Stomach (tissue), 9 donors: ENCODE results near the gene NIM1K. TPM values are rescaled to one million over a fixed set of nuclear protein-coding genes. Genes with fewer than 3 reads are reported as not detected.

Experiments used
- DNase-seq, 2 donors: peaks; one replicate each; pipeline versions ENCODE4 v3.0.0 to v3.0.0-alpha.2; 2013 to 2019
- H3K27ac ChIP-seq, 5 donors: fragments of 200-600 bp in 4 of 5; sonication (generic) in 4 of 5; one replicate each; pipeline ENCODE4 v1.5.1; 2013 to 2019; ENCODE audit warnings: mild to moderate bottlenecking in 1 of 5, moderate library complexity in 1 of 5
- H3K27me3 ChIP-seq, 3 donors: fragments of 200-600 bp; sonication (generic); one replicate each; pipeline ENCODE4 v1.5.1; 2017 to 2019; ENCODE audit warnings: mixed run types in 1 of 3
- H3K36me3 ChIP-seq, 4 donors: fragments of 200-600 bp; sonication (generic); 1 replicate in 3 of 4; 2 replicates in 1 of 4; pipeline ENCODE4 v1.5.1; 2016 to 2019
- H3K4me1 ChIP-seq, 4 donors: fragments of 200-600 bp; sonication (generic); one replicate each; pipeline ENCODE4 v1.5.1; 2016 to 2019
- H3K4me3 ChIP-seq, 4 donors: fragments of 200-600 bp; sonication (generic) in 3 of 4; one replicate each; pipeline ENCODE4 v1.5.1; 2016 to 2019; ENCODE audit warnings: mild to moderate bottlenecking in 1 of 4
- H3K9me3 ChIP-seq, 4 donors: fragments of 200-600 bp; sonication (generic); one replicate each; pipeline ENCODE4 v1.5.1; 2016 to 2019
- CTCF ChIP-seq, 7 experiments: fragments of 450-650 bp in 4 of 7; fragments of 200-600 bp in 3 of 7; sonication (generic) in 3 of 7; IDR thresholded peaks; one replicate each; pipeline ENCODE4 v1.5.1; 2016 to 2019; ENCODE audit warnings: antibody characterized with exemption in 7 of 7, control low read depth in 2 of 7, mild to moderate bottlenecking in 1 of 7
- EP300 ChIP-seq: sonication (generic); formaldehyde crosslinking; IDR thresholded peaks from one replicate; pipeline ENCODE4 v1.6.1; 2017; ENCODE audit warnings: antibody characterized with exemption
- POLR2A ChIP-seq, 4 donors: fragments of 450-650 bp; IDR thresholded peaks; one replicate each; pipeline ENCODE4 v1.6.1; 2016; ENCODE audit warnings: antibody characterized with exemption in 4 of 4, control low read depth in 2 of 4, mild to moderate bottlenecking in 1 of 4, moderate library complexity in 1 of 4
- POLR2AphosphoS5 ChIP-seq, 3 donors: sonication (generic); formaldehyde crosslinking; IDR thresholded peaks; one replicate each; pipeline ENCODE4 v1.6.1; 2016; ENCODE audit warnings: antibody characterized with exemption in 3 of 3
- WGBS, 5 donors: extraction: QIAGEN DNeasy Blood & Tissue Kit in 3 of 5; methylation state at CpG; one replicate each; pipeline versions ENCODE4 v1.1.5 to v1.1.7; 2013 to 2018; 5-methylcytosine and 5-hydroxymethylcytosine counted together
- intact Hi-C: fragments of 100-400 bp; cut with DNase I; formaldehyde crosslinking; loops from one replicate; pipeline ENCODE4 v1.15.1; 2023; ENCODE audit warnings: low total_unique reads
- polyA plus RNA-seq, 3 donors: library from polyadenylated mRNA; stranded (reverse); fragments of 200-250 nt; gene quantifications; one replicate each; pipeline ENCODE4 v1.2.3, GENCODE V29; 2013
- total RNA-seq, 5 donors: library from RNA; depleted of rRNA; stranded (reverse); fragments of >200 nt; gene quantifications; one replicate each; pipeline versions ENCODE4 v1.1.0 to v1.2.3, GENCODE V29; 2014 to 2016
- donor health status: healthy with polysubstance abuse.
- donor health status: Bipolar disorder and iron deficiency.
- donor health status: healthy.

NIM1K gene
- total and polyA plus RNA-seq, 8 donors, result 0.43 to 3.5 (median 0.74) TPM; not detected in 2

- H3K36me3 ChIP-seq, result no peaks in the 10 kb centered on the region
- no peak overlapping the region for H3K4me3 ChIP-seq
- 70 to 75% (median 73%) methylated on average over 5 of the region's 5 CpGs for WGBS, 5 donors
- intact Hi-C loops, result no loop called here
- no peaks in the 10 kb centered on the region for H3K27me3 ChIP-seq
- TF ChIP-seq EP300, result no peak
- TF ChIP-seq POLR2AphosphoS5 (IDR thresholded peaks at IDR 0.05), result no peak
- TF ChIP-seq CTCF (IDR thresholded peaks at IDR 0.05), result no peak
- TF ChIP-seq POLR2A (IDR thresholded peaks at IDR 0.05), result no peak
- H3K4me1 ChIP-seq, result peaks cover 0 to 12% (median 8%) of the 10 kb centered on the region in 4 donors
- H3K27ac ChIP-seq, result no peak overlapping the region
- no peaks in the 10 kb centered on the region for H3K9me3 ChIP-seq
- no peak for DNase-seq
Observed at GRCh38 chr5:43236653-43237355, 44.8 kb downstream of the NIM1K start.

GRCh38 chr5:43242196-43242595, 50.2 kb downstream of the NIM1K start:
- 44 to 77% (median 63%) methylated on average over 1 of the region's 1 CpG for WGBS, 5 donors
- H3K4me1 ChIP-seq, result no peaks in the 10 kb centered on the region
- no peaks in the 10 kb centered on the region for H3K9me3 ChIP-seq
- peaks cover 0 to 18% (median 0%) of the 10 kb centered on the region in 4 donors for H3K36me3 ChIP-seq
- no peaks in the 10 kb centered on the region for H3K27me3 ChIP-seq
- no peak for DNase-seq
- no peak overlapping the region for H3K4me3 ChIP-seq
- no peak for TF ChIP-seq POLR2A (IDR thresholded peaks at IDR 0.05)
- TF ChIP-seq EP300, result no peak
- no peak for TF ChIP-seq CTCF (IDR thresholded peaks at IDR 0.05)
- TF ChIP-seq POLR2AphosphoS5 (IDR thresholded peaks at IDR 0.05), result no peak
- intact Hi-C loops, result no loop called here
- no peak overlapping the region for H3K27ac ChIP-seq

GRCh38 chr5:43243270-43243669, 51.2 kb downstream of the NIM1K start:
- Histone ChIP-seq H3K4me3 (no peak overlapping the region), H3K9me3 (no peaks in the 10 kb centered on the region), H3K4me1 (no peaks in the 10 kb centered on the region), H3K36me3 (peaks cover 0 to 18% (median 0%) of the 10 kb centered on the region in 4 donors), H3K27me3 (no peaks in the 10 kb centered on the region), H3K27ac (no peak overlapping the region)
- intact Hi-C loops, result no loop called here
- no peak for TF ChIP-seq POLR2AphosphoS5 (IDR thresholded peaks at IDR 0.05)
- no peak for TF ChIP-seq EP300
- no peak for TF ChIP-seq CTCF (IDR thresholded peaks at IDR 0.05)
- no peak for TF ChIP-seq POLR2A (IDR thresholded peaks at IDR 0.05)
- no peak for DNase-seq

- no peaks in the 10 kb centered on the region for H3K27me3 ChIP-seq
- no peak overlapping the region for H3K4me3 ChIP-seq
- H3K27ac ChIP-seq, result no peak overlapping the region
- no peaks in the 10 kb centered on the region for H3K4me1 ChIP-seq
- intact Hi-C loops, result no loop called here
- TF ChIP-seq POLR2A (IDR thresholded peaks at IDR 0.05) (no peak), POLR2AphosphoS5 (IDR thresholded peaks at IDR 0.05) (no peak), EP300 (no peak), CTCF (IDR thresholded peaks at IDR 0.05) (no peak)
- no peaks in the 10 kb centered on the region for H3K9me3 ChIP-seq
- peaks cover 0 to 18% (median 0%) of the 10 kb centered on the region in 4 donors for H3K36me3 ChIP-seq
- no peak for DNase-seq
- 63 to 84% (median 74%) methylated on average over 11 of the region's 11 CpGs for WGBS, 5 donors
Observed at GRCh38 chr5:43244823-43245565, 53.0 kb downstream of the NIM1K start.
